GM21526 (cell line): ENCODE data around the gene TSPAN32.

Experiments used
- ATAC-seq: cut with Tn5 transposase; IDR thresholded peaks from one replicate; pipeline ENCODE4 v1.9.1; 2021; ENCODE audit warnings: moderate library complexity; ENCODE audit not compliant: unreplicated experiment, low FRiP score

Gene TSPAN32

GRCh38 chr11:2302306-2302895 is 588 bp downstream of the TSPAN32 start:
- no peak for ATAC-seq

- ATAC-seq: no peak
Observed at GRCh38 chr11:2302896-2303626, 1.2 kb downstream of the TSPAN32 start.

- ATAC-seq: no peak
Observed at GRCh38 chr11:2303627-2304505, 2.1 kb downstream of the TSPAN32 start.

GRCh38 chr11:2304506-2305139 is 2.8 kb downstream of the TSPAN32 start:
- ATAC-seq: no peak

- no peak for ATAC-seq
Observed at GRCh38 chr11:2305140-2305778, 3.4 kb downstream of the TSPAN32 start.

- no peak for ATAC-seq
Observed at GRCh38 chr11:2305788-2306451, 4.1 kb downstream of the TSPAN32 start.

- no peak for ATAC-seq
Observed at GRCh38 chr11:2306452-2306823, 4.6 kb downstream of the TSPAN32 start.

DNA sequence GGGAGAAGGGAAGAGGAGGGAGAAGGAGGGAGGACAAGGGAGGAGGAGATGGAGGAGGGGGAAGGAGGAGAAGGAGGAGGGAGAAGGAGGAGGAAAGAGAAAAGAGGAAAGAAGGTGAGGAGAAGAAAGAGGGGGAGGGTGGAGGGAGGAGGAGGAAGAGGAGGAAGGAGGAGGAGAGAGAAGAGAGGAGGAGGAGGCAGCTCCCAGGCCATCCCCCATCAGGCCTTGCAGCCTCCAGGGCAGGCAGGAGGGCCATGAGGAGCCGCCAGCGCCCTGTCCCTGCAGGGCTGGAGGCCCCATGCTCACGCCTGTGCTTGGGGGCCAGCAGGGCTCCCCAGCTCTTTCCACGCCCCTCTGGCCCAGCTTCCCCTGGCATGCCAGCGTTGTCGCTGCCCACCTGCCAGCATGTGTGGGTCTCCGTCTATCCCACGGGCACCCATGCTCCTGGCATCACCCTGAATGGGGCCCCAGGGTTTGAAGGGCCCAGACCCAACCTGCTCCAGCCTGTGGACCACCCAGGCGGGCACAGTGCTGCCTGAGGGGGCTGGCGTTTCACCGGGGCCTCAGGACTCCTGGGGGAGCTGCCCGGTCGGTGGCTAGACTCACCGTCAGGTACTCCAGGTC is 5.2 kb downstream of the TSPAN32 start:
- ATAC-seq: no peak

DNA sequence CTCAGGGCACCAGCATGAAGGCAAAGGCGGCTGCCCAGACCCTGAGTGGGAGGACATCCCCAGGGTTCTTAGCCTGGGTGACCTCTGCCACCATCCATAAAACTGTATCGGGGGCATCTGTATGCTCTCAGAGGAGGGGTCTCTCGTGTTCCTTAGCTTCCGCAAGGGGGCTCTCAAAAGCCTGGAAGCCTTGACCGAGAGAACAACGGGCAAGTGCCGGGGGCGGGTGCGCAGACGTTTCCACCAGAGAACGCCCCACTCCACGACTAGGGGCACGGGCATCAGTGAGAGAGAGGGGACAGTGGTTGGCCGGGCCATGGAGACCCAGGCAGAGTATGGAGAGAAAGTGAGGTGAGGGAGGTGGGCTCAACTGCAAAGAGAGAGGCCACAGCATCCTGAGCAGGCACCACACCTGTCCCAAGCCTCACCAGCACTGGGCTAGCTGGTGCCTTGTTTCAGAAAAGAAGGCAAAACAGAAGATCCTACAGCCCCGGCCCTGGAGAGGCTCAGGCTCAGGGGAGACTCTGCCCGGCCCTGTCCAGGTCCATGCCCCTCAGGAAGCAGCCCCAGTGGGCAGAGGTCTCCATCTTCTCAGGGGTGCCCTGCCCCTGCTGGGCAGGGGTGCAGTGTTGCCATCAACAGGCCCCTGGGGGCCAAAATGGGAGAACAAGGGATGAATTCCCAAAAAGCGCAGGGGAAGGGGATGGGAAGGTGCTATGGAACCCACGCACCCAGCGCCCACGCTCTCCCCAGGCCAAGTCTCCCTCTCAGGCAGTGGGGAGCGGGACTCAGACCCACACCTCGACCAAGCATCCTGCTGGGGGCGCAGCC is 5.9 kb downstream of the TSPAN32 start:
- no peak for ATAC-seq

- no peak for ATAC-seq
Observed at GRCh38 chr11:2308713-2309112, 6.9 kb downstream of the TSPAN32 start.

DNA sequence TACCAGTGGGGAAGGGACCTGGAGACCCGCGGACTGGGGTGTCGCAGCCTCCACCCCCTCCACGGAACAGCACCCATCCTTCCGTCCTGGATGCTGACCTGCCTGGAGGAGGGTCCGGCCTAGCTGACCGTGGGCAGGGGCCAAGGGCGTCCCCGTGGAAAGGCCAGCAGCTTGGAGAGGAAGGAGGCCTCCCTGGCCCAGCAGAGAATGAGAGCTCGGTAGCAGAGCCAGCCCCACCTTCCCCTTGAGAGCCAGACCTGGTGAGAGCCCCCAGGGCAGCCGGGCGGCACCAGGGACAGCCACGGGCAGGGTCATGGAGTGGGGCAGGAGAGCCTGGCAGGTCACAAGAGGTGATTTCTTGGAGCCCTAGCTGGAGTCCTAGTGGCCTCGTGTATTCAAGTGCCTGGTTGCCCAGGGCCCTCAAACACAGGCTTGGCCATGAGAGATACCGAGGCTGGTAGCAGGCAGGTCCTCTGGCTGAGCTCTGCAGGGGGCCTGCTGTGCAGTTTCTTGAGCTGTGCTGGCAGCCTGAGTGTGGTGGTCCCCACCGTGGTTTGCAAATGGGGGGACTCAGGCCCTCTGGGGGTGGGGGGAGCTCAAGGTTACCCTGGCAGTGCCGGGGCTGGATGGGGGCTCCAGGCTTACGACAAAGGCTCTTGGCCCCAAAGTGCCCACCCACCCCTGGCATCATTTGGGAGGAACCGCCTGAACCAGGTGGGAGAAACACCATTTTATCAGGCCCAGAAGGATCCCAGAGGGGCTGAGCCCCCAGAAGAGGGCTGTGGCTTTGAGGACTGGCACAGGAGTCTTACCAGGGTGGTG is 7.6 kb downstream of the TSPAN32 start:
- ATAC-seq: no peak

GRCh38 chr11:2310073-2310785 is 8.4 kb downstream of the TSPAN32 start:
- no peak for ATAC-seq

GRCh38 chr11:2310786-2311352 is 9.1 kb downstream of the TSPAN32 start:
- no peak for ATAC-seq

DNA sequence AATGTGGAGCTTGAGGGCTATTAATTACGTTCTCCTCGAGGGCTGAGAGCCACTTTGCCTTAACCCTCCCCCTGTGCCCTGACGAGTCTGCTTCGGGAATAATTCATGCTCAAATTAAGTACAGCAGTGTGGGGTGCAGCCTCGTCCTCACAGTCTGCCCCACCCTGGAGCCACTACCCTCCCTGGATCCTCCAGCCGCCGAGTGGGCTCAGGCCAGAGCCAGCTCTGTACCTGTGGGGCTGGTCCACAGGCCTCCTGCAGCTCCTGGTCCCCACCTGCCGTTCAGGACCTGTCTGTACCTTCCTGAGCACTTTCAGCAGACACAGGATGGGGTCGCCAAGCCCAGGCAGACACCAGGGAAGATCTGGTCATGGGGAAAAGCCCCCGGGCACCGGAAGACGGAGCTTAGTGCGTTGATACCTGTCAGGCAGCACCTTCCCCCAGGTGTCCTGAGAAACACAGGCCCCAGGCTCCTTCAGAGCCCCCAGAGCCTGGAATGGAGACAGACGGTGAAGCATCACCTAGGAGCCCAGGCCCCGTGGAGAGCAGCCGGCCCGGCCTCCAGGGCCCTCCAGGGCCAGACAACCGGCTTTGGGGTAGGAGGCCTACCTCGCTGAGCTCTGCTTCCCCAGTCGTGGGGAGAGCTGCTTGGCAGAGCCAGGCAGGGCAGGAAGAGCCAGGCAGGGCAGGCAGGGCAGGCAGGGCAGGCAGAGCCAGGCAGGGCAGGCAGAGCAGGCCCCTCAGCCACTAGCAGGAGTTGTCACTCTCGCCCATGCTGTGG is 9.7 kb downstream of the TSPAN32 start:
- no peak for ATAC-seq

DNA sequence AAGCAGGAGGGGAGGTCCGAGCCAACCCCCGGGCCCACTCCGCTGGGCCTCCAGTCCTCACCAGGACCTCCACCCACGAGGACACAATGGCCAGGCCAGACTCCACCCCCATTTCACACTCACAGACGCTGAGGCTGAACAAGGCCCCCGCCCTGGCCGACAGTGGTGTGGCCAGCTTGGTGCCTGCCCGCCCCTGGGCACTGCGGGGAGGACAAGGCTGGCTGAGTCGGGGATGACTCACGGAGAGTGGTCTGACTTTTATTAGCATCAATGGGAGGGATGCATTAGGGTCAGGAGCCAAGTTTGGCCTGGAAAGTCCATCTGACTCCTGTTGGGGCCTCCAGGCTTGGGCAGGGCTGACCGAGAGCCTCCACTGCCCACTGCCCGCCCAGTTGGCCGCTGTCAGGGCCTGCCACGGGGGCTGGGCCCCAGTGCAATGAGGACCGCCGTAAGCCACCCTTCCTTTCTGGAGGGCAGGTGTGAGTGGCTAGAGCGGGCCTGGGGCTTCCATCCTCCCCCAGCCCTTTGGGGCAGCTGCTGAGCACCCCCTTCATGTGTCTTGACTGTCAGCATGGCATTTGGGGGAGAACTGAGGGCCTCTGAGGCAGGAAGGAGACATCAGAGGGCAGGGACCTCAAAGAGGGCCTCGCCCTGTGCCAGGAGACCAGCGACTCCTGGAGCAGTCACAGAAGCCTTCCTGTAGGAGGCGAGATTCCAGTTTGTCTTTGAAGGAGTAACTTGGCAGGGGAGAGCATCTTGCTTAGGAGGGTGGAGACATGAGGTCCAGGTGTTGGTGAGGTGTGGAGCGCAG is 10.6 kb downstream of the TSPAN32 start:
- no peak for ATAC-seq
